ENCODE data around the gene PHKG2.

- TF ChIP-seq CTCF (optimal IDR thresholded peaks at IDR 0.05 in 1 of 3, IDR thresholded peaks at IDR 0.05 in 1 of 3, conservative IDR thresholded peaks at IDR 0.05 in 1 of 3; ENCODE audit: extremely low read depth in 1 of 3, insufficient read depth in 2 of 3, low read length in 3 of 3) (no peak), EZH2 (IDR thresholded peaks at IDR 0.05; ENCODE audit: low read length) (no peak)
These were observed 12.6 kb downstream of the PHKG2 start for GRCh38 chr16:30760577-30761426.

Measured in keratinocyte (primary cell).